HG03108 (cell line): ENCODE data around the gene PGM2L1.
"Not testable (repeated sequence)": the region's sequence is repeated elsewhere in the genome, so short reads cannot be mapped to it uniquely, and the experiment has no call there.

Experiments
- ATAC-seq: cut with Tn5 transposase; IDR thresholded peaks from one replicate; pipeline ENCODE4 v1.9.1; 2021; ENCODE audit warnings: moderate library complexity; ENCODE audit not compliant: unreplicated experiment

PGM2L1 gene

GRCh38 chr11:74341921-74342320, 56.3 kb downstream of the PGM2L1 start:
- ATAC-seq, result no peak

- no peak for ATAC-seq
These were observed 58.6 kb downstream of the PGM2L1 start for GRCh38 chr11:74339619-74340018.

GRCh38 chr11:74338963-74339362, 59.3 kb downstream of the PGM2L1 start:
- no peak for ATAC-seq

GRCh38 chr11:74333193-74333592, 65.0 kb downstream of the PGM2L1 start:
- no peak for ATAC-seq

GRCh38 chr11:74332291-74332690, 65.9 kb downstream of the PGM2L1 start:
- ATAC-seq, result no peak

GRCh38 chr11:74331000-74331399, 67.2 kb downstream of the PGM2L1 start:
- ATAC-seq, result not testable (repeated sequence)

- ATAC-seq, result no peak
These were observed 68.0 kb downstream of the PGM2L1 start for GRCh38 chr11:74330075-74330858.

- no peak for ATAC-seq
These were observed 71.2 kb downstream of the PGM2L1 start for GRCh38 chr11:74327076-74327475.

GRCh38 chr11:74326665-74327064, 71.6 kb downstream of the PGM2L1 start:
- no peak for ATAC-seq

- ATAC-seq, result no peak
These were observed 72.3 kb downstream of the PGM2L1 start for GRCh38 chr11:74325649-74326645.

GRCh38 chr11:74322667-74323066, 75.6 kb downstream of the PGM2L1 start:
- no peak for ATAC-seq

GRCh38 chr11:74321487-74322188, 76.6 kb downstream of the PGM2L1 start:
- ATAC-seq, result no peak

- no peak for ATAC-seq
These were observed 77.7 kb downstream of the PGM2L1 start for GRCh38 chr11:74320538-74320937.

- ATAC-seq, result no peak
These were observed 79.0 kb downstream of the PGM2L1 start for GRCh38 chr11:74319139-74319816.

- ATAC-seq, result no peak
These were observed 79.8 kb downstream of the PGM2L1 start for GRCh38 chr11:74318241-74318932.

GRCh38 chr11:74316772-74317505, 81.3 kb downstream of the PGM2L1 start:
- no peak for ATAC-seq

GRCh38 chr11:74312326-74312725, 85.9 kb downstream of the PGM2L1 start:
- ATAC-seq, result no peak

GRCh38 chr11:74311352-74311926, 86.8 kb downstream of the PGM2L1 start, which contains the start of gene P4HA3:
Gene P4HA3, minus strand, starts transcription at chr11:74311640. Its CDS starts 29 bp downstream, at chr11:74311611.
- no peak for ATAC-seq

GRCh38 chr11:74310857-74311256, 87.4 kb downstream of the PGM2L1 start:
- no peak for ATAC-seq
